Stimulated activated memory B cell treated with anti-CD40 and anti-IgM and Interleukin-4, amounts not matched to agents 10 μg/mL and 1 μg/mL and 100 μg/mL, for 72 hours (primary cell): Measurements from ENCODE around the gene PROC.

ENCODE experiments used
- ATAC-seq: fragments of 150-1000 bp; cut with Tn5 transposase; 2 replicates; pipeline ENCODE4 v1.10.0; 2021
- H3K27ac Mint-ChIP-seq: one replicate; pipeline ENCODE4 v1.8.0; 2022; ENCODE audit warnings: mild to moderate bottlenecking, mixed read lengths
- H3K27me3 Mint-ChIP-seq: one replicate; pipeline ENCODE4 v1.8.0; 2022; ENCODE audit warnings: mixed read lengths
- H3K36me3 Mint-ChIP-seq: one replicate; pipeline ENCODE4 v1.8.0; 2022; ENCODE audit warnings: mixed read lengths
- H3K4me1 Mint-ChIP-seq: one replicate; pipeline ENCODE4 v1.8.0; 2022; ENCODE audit warnings: mixed read lengths
- H3K4me3 Mint-ChIP-seq: one replicate; pipeline ENCODE4 v1.8.0; 2022; ENCODE audit warnings: mild to moderate bottlenecking, moderate library complexity, mixed read lengths
- H3K9me3 Mint-ChIP-seq: one replicate; pipeline ENCODE4 v1.8.0; 2022; ENCODE audit warnings: mixed read lengths

The PROC gene

DNA sequence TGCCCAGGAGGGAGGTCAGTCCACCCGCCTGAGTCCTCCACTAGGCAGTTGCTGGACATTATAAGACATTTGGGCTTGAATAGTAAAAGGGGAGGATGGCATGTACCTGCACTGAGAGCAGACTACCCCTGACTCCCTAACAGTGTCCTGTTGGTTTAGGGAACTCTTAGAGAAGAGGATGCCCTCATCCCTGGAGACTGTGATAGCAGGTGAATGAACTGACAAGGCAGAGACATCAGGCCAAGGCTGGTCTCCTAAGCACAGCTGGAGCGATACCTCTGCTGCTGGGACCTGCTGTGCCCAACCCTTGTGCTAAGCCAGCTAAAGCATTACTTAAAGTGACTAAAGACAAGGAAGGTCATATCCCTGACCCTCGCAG, 34.8 kb downstream of the PROC start:
- peaks cover 56% of the 10 kb centered on the region for H3K36me3 Mint-ChIP-seq
- H3K9me3 Mint-ChIP-seq = no peaks in the 10 kb centered on the region
- H3K27ac Mint-ChIP-seq = no peak overlapping the region
- no peak overlapping the region for H3K4me3 Mint-ChIP-seq
- peaks cover 2% of the 10 kb centered on the region for H3K27me3 Mint-ChIP-seq
- no peak for ATAC-seq
- peaks cover 8% of the 10 kb centered on the region for H3K4me1 Mint-ChIP-seq

DNA sequence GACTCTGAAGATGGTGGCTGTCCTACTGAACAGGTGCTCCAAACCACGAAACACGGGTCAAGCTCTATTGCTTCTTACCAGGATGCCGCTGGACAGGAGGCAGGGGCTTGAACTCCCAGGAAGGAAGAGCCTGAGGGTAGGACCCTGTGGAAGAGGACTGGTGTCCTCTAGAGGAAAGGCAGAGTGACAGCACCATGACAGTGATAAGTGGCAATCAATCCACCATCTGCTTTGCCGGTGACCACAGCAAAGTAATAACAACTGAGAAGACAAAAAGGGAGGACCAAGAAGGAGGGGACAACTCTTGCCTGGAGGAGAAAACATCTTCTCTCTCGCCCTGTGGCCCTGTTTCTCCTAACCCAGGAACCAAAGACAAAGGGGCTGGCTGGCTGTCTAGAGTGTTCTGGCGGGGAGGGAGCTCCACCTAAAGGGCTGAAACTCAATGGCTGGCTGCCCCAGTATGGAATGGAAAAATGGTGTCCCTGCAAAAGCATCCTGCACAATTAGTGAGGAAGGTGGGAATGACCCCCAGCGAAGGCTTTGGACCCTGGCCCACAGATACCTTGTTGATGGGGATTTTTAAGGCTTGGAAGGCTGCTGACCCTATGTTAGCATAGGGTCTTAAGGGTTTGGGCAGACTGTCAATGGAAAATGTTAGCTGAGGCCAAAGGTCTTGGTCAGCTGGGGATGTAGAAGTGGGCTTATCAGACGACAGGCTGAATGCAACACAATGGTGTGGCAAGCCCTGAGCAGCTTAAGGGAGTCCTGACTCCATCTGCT, 35.4 kb downstream of the PROC start:
- Mint-ChIP-seq H3K4me1 (peaks cover 13% of the 10 kb centered on the region), H3K36me3 (peaks cover 56% of the 10 kb centered on the region), H3K27ac (no peak overlapping the region), H3K4me3 (no peak overlapping the region), H3K9me3 (no peaks in the 10 kb centered on the region), H3K27me3 (no peaks in the 10 kb centered on the region)
- ATAC-seq = no peak

GRCh38 chr2:127454595-127455565, 36.7 kb downstream of the PROC start:
- Mint-ChIP-seq H3K4me3 (no peak overlapping the region), H3K36me3 (peaks cover 48% of the 10 kb centered on the region), H3K4me1 (peaks cover 13% of the 10 kb centered on the region), H3K27ac (no peak overlapping the region), H3K27me3 (no peaks in the 10 kb centered on the region), H3K9me3 (no peaks in the 10 kb centered on the region)
- no peak for ATAC-seq

DNA sequence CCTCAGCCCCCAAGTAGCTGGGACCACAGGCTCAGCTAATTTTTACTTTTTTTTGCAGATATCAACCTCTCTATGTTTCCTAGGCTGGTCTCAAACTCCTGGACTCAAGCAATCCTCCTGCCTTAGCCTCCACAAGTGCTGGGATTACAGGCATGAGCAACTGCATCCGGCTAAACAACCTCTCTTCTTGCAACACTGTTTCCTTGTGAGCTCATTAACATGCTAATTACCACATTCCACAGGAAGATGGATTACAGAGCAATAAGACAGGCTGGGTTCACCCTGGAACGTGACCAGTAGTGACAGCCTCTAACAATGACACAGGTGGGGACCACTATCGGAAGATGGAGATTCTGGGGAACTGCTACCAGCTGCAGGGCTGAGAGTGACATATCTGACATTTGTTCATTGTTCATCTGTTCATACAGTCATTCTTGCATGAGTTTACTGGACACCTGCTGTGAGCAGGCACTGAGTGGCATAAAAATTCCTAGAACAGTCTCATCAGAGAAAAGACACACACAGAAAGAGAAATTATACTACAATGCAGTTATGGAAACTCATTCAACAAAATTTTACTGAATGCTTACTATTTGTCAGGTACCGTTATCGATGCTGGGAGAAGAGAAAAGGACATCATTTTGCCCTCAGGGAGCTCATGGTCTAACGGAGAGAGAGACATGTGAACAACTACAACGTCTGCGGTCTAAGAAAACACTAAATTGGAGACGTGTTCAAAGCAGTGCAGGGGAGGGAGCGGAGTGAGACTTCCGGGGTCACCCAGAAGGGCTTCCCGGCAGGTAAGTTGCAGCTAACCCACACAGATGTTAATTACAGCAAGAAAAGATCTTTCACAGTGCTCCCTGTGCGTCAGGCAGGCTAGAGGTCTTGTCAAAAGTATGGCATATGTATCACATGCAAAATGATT, 37.6 kb downstream of the PROC start:
- H3K36me3 Mint-ChIP-seq = peaks cover 42% of the 10 kb centered on the region
- ATAC-seq = no peak
- peaks cover 13% of the 10 kb centered on the region for H3K4me1 Mint-ChIP-seq
- no peak overlapping the region for H3K27ac Mint-ChIP-seq
- H3K27me3 Mint-ChIP-seq = no peaks in the 10 kb centered on the region
- H3K9me3 Mint-ChIP-seq = no peaks in the 10 kb centered on the region
- H3K4me3 Mint-ChIP-seq = no peak overlapping the region

DNA sequence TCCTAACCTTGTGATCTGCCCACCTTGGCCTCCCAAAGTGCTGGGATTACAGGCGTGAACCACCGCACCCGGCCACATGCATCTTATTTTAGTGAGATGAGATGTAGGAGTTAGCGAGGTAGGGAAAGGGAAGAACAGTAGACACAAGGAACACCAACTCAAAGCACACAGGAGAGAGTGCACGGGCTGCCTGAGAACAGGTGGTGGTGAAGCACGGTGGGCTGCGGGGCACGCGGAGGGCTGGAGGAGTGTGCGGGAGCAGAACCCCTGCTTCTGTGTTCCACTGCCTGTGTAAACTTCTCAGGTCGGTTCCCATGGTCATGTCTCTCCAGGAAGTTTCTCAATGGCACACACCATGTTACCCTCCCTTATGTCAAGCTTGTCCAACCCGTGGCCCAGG, 38.7 kb downstream of the PROC start:
- Mint-ChIP-seq H3K9me3 (no peaks in the 10 kb centered on the region), H3K27me3 (no peaks in the 10 kb centered on the region), H3K4me1 (peaks cover 13% of the 10 kb centered on the region), H3K4me3 (no peak overlapping the region), H3K36me3 (peaks cover 46% of the 10 kb centered on the region), H3K27ac (no peak overlapping the region)
- ATAC-seq = no peak

GRCh38 chr2:127462461-127462860, 44.2 kb downstream of the PROC start:
- Mint-ChIP-seq H3K36me3 (peaks cover 46% of the 10 kb centered on the region), H3K27me3 (no peaks in the 10 kb centered on the region), H3K4me1 (peaks cover 10% of the 10 kb centered on the region), H3K27ac (no peak overlapping the region), H3K4me3 (no peak overlapping the region), H3K9me3 (no peaks in the 10 kb centered on the region)
- ATAC-seq = no peak

GRCh38 chr2:127463155-127463991, 45.1 kb downstream of the PROC start:
- no peaks in the 10 kb centered on the region for H3K9me3 Mint-ChIP-seq
- peaks cover 45% of the 10 kb centered on the region for H3K36me3 Mint-ChIP-seq
- H3K27me3 Mint-ChIP-seq = no peaks in the 10 kb centered on the region
- H3K4me1 Mint-ChIP-seq = peaks cover 1% of the 10 kb centered on the region
- H3K27ac Mint-ChIP-seq = no peak overlapping the region
- no peak for ATAC-seq
- H3K4me3 Mint-ChIP-seq = no peak overlapping the region

GRCh38 chr2:127464470-127465257, 46.4 kb downstream of the PROC start:
- Mint-ChIP-seq H3K4me1 (no peaks in the 10 kb centered on the region), H3K4me3 (no peak overlapping the region), H3K27ac (no peak overlapping the region), H3K9me3 (no peaks in the 10 kb centered on the region), H3K36me3 (peaks cover 53% of the 10 kb centered on the region), H3K27me3 (no peaks in the 10 kb centered on the region)
- ATAC-seq = no peak

- no peak for ATAC-seq
- Mint-ChIP-seq H3K27ac (no peak overlapping the region), H3K9me3 (no peaks in the 10 kb centered on the region)
Observed at GRCh38 chr2:127465258-127465657, 47.0 kb downstream of the PROC start.

DNA sequence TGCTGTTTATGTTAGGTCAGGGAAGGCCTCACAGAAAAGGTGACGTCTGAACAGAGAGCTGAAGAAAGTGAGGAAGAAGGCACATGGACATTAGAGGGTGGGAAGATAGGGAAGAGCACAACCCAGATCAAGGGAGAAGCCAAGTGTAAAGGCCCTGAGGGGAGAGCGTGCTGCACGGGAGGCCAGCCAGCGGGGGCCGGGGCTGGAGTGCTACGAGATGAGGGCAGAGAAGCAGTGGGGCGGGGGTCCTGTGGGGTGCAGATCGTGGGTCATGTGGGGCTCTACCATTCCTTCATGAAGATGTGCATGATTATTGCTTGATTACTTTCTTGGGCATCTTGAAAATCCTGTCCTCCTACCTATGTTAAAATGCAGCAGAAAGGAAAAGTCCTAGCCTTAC, 50.8 kb downstream of the PROC start:
- no peak for ATAC-seq
- no peak overlapping the region for H3K4me3 Mint-ChIP-seq
- no peak overlapping the region for H3K27ac Mint-ChIP-seq
- H3K27me3 Mint-ChIP-seq = no peaks in the 10 kb centered on the region
- no peaks in the 10 kb centered on the region for H3K4me1 Mint-ChIP-seq
- no peaks in the 10 kb centered on the region for H3K9me3 Mint-ChIP-seq
- peaks cover 48% of the 10 kb centered on the region for H3K36me3 Mint-ChIP-seq

More at GRCh38 chr2:127465258-127465657, 47.0 kb downstream of the PROC start:
- no peaks in the 10 kb centered on the region for H3K27me3 Mint-ChIP-seq
- no peak overlapping the region for H3K4me3 Mint-ChIP-seq
- H3K36me3 Mint-ChIP-seq = peaks cover 59% of the 10 kb centered on the region
- H3K4me1 Mint-ChIP-seq = no peaks in the 10 kb centered on the region

- Mint-ChIP-seq H3K27me3 (no peaks in the 10 kb centered on the region), H3K4me1 (no peaks in the 10 kb centered on the region), H3K36me3 (peaks cover 54% of the 10 kb centered on the region), H3K27ac (no peak overlapping the region), H3K4me3 (no peak overlapping the region), H3K9me3 (peaks cover 3% of the 10 kb centered on the region)
- no peak for ATAC-seq
Observed at GRCh38 chr2:127469974-127470373, 51.7 kb downstream of the PROC start.

DNA sequence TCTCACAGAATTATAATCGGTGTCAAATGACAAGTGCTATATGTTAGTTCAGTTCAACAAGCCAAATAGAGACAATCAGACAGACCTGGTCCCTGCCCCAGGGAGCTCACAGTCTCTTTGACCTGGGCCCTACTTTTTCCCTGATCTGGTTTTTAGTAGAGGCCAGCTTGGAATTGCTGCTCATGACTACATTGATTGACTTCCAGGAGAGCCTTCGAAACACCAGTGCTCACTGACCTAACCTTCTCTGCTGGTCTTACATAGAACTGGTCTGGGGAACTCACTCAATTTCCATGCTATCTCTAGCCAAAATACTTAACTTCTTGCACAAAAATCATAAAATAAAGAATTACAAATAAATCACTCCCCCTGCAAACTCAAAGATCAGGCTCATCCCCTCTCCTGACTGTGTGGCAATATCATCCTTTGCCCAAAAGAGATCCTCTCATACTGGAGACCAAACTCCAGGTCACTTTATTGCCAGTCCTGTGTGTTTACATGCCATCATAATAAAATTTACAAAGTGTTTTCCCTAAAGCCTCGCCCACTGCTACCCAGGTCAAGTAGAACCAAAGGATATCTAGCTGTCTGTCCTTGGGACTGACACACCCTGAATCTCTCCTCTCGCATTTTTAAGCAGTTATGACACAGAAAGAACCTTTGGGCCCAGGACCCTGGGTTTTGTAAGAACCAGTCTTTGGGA, 53.2 kb downstream of the PROC start:
- no peaks in the 10 kb centered on the region for H3K4me1 Mint-ChIP-seq
- peaks cover 56% of the 10 kb centered on the region for H3K36me3 Mint-ChIP-seq
- H3K9me3 Mint-ChIP-seq = peaks cover 9% of the 10 kb centered on the region
- no peaks in the 10 kb centered on the region for H3K27me3 Mint-ChIP-seq
- H3K4me3 Mint-ChIP-seq = no peak overlapping the region
- H3K27ac Mint-ChIP-seq = no peak overlapping the region
- no peak for ATAC-seq

DNA sequence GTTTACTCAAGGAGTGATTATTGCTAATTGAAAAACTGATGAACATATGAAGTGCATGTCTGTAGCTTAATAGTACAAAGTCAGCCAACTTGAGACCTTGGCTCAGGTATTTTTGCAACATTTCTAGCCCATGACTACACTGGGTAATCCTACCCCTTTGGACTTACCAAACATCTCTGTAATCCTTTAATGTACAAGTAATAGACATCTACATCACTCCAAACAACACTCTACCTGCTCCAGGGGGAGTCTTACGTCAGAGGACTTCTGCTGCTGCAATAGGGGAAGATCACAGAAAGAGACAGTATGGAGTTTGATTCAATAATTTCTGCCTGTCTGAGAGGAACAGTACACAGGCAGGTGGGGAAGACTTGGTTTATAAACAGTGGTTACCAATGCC, 54.0 kb downstream of the PROC start:
- ATAC-seq = no peak
- peaks cover 56% of the 10 kb centered on the region for H3K36me3 Mint-ChIP-seq
- H3K4me1 Mint-ChIP-seq = no peaks in the 10 kb centered on the region
- no peaks in the 10 kb centered on the region for H3K27me3 Mint-ChIP-seq
- H3K9me3 Mint-ChIP-seq = peaks cover 9% of the 10 kb centered on the region
- H3K27ac Mint-ChIP-seq = no peak overlapping the region
- H3K4me3 Mint-ChIP-seq = no peak overlapping the region
